ENCODE measurements around the gene DENND2D. TPM values are rescaled to one million over a fixed set of nuclear protein-coding genes. Genes with fewer than 3 reads are reported as not detected.

The DENND2D gene
- total and polyA plus RNA-seq, 2 donors (not counting 3 experiments of a cell fraction or from before 2014, with no cell fraction given): 0.41 to 1.00 TPM

DNA sequence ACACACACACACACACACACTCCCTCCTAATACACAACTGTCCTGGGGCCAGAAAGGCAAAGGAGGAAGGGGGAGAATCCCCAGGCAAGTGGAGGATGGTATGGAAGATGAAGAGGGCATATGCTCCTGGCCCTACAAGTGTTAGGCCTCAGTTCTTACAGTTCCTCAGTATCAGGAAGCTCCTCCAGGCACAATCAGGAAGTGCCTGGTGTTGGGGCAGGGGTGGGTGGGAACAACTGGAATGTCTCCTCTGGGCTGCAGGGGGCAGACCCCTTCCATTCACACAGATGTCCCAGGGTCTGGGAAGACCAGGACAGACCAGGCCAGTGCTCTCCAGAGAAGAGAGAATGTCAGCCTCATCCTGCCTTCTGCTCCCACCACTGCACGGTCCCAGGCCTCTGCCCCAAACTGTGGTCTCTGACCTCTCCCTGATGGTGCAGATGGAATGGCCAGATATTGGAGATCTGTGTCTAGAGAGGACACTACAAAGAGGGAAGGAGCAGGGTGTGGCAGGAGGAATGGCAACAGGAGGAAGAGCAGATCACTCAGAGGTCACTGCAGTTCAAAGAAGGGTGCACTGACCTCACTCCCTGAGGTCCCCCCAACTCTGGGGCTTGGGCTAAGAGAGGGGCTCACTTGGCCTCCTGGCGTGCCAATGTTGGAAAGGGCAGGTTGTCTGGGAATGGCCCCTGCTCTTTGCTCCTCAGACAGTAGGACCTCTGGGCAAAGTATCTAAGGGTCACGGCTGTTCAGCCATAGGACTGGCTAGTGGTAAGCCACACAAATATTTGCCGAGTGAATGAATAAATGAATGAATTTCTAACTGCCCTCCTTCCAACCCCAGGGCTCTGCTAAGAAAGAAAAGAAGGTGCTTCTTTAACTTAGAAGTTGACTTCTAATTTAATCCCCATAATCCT, 2.5 kb upstream of the DENND2D start:
- peaks cover 17 to 29% of the 10 kb centered on the region in 2 experiments for H3K27me3 ChIP-seq (ENCODE audit: control insufficient read depth in 2 of 2, insufficient read depth in 2 of 2, low read length in 2 of 2)
- no peak for DNase-seq (ENCODE audit: low read depth, low spot score)
- H3K9me1 ChIP-seq (replicated peaks; ENCODE audit: control insufficient read depth, extremely low read depth, insufficient read depth, low read length): no peaks in the 10 kb centered on the region
- intact Hi-C loops (cut with micrococcal nuclease) (no loop called here), dilution Hi-C loops (cut with MboI; ENCODE audit: extremely low pct_ligation_motif_present, low sequenced_read_pairs) (no loop called here)
- no TSS peak for BruUV-seq (replicated peaks)
- H3K4me1 ChIP-seq (ENCODE audit: control insufficient read depth, extremely low read depth, insufficient read depth, low read length): peaks cover 3% of the 10 kb centered on the region
- H2AFZ ChIP-seq (ENCODE audit: low read depth, low read length): no peak overlapping the region
- H3K4me3 ChIP-seq (replicated peaks in 1 of 3; ENCODE audit: insufficient read depth in 1 of 3, low read depth in 1 of 3, low read length in 3 of 3): no peak overlapping the region
- ChIA-PET POLR2A (no interaction called here), CTCF (interaction anchor here (0.6 to 1.4 kb wide), 4 partner anchors 9 to 25 kb away, joined by 3 to 4 read pairs (median 3); no protein-coding TSS in a partner anchor)
- TF ChIP-seq EZH2 (IDR thresholded peaks at IDR 0.05; ENCODE audit: borderline replicate concordance, low read depth, low read length, severe bottlenecking) (no peak), POLR2A (IDR thresholded peaks at IDR 0.05; ENCODE audit: low read depth, low read length) (no peak), POLR2AphosphoS5 (IDR thresholded peaks at IDR 0.05; ENCODE audit: insufficient read depth, low read depth, low read length) (no peak), FOS (IDR thresholded peaks at IDR 0.05; ENCODE audit: borderline replicate concordance, insufficient read depth, low read length) (no peak), JUN (IDR thresholded peaks at IDR 0.05; ENCODE audit: borderline replicate concordance, insufficient read depth, insufficient read length, low read depth) (no peak), GATA2 (IDR thresholded peaks at IDR 0.05; ENCODE audit: insufficient read depth, insufficient read length, low read depth, low read length) (no peak), MYC (IDR thresholded peaks at IDR 0.05; ENCODE audit: low read depth, low read length) (no peak)
- TF ChIP-seq, protein P1, sequence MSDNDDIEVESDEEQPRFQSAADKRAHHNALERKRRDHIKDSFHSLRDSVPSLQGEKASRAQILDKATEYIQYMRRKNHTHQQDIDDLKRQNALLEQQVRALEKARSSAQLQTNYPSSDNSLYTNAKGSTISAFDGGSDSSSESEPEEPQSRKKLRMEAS (IDR thresholded peaks at IDR 0.05; ENCODE audit: insufficient read depth, insufficient read length): no peak
- TF ChIP-seq, protein P2, sequence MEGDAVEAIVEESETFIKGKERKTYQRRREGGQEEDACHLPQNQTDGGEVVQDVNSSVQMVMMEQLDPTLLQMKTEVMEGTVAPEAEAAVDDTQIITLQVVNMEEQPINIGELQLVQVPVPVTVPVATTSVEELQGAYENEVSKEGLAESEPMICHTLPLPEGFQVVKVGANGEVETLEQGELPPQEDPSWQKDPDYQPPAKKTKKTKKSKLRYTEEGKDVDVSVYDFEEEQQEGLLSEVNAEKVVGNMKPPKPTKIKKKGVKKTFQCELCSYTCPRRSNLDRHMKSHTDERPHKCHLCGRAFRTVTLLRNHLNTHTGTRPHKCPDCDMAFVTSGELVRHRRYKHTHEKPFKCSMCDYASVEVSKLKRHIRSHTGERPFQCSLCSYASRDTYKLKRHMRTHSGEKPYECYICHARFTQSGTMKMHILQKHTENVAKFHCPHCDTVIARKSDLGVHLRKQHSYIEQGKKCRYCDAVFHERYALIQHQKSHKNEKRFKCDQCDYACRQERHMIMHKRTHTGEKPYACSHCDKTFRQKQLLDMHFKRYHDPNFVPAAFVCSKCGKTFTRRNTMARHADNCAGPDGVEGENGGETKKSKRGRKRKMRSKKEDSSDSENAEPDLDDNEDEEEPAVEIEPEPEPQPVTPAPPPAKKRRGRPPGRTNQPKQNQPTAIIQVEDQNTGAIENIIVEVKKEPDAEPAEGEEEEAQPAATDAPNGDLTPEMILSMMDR (IDR thresholded peaks at IDR 0.05; ENCODE audit: extremely low read depth in 1 of 2, insufficient read depth in 1 of 2, low read depth in 1 of 2, low read length in 2 of 2): no peak
- no peaks in the 10 kb centered on the region for H3K9me3 ChIP-seq (replicated peaks; ENCODE audit: control insufficient read depth, insufficient read depth, low read length)
- H4K20me1 ChIP-seq (replicated peaks; ENCODE audit: control insufficient read depth, extremely low read depth, insufficient read depth, low read length): no peaks in the 10 kb centered on the region
- H3K4me2 ChIP-seq (ENCODE audit: insufficient read depth, low read length): no peak overlapping the region
- no peaks in the 10 kb centered on the region for H3K36me3 ChIP-seq (ENCODE audit: control insufficient read depth in 2 of 2, extremely low read depth in 1 of 2, insufficient read depth in 2 of 2, low read length in 2 of 2)
- no peak overlapping the region for H3K27ac ChIP-seq (ENCODE audit: insufficient read depth, low read depth, low read length)
- no peak overlapping the region for H3K9ac ChIP-seq (replicated peaks; ENCODE audit: extremely low read depth, insufficient read depth, low read length)
- no peak for FAIRE-seq
- no peaks in the 10 kb centered on the region for H3K79me2 ChIP-seq (ENCODE audit: control insufficient read depth, insufficient read depth, low read length)

Measured in endothelial cell of umbilical vein (primary cell).